WTC11 (cell line): ENCODE measurements around the gene TUNAR. TPM values are rescaled to one million over a fixed set of nuclear protein-coding genes. Genes with fewer than 3 reads are reported as not detected.

ENCODE experiments used
- ATAC-seq: fragments of 200-7000 bp; cut with Tn5 transposase; 2 replicates; pipeline ENCODE4 v1.10.0; 2021; ENCODE audit warnings: mild to moderate bottlenecking, moderate library complexity
- CTCF ChIA-PET: fragments of 300-600 bp; sonication (Branson Sonifier 250); formaldehyde crosslinking; loops from one replicate; lab custom pipeline; 2021; ENCODE audit warnings: antibody characterized with exemption; lab: Charles Lee
- POLR2A ChIA-PET: fragments of 350-600 bp; sonication (Branson Sonifier 250); formaldehyde crosslinking; loops from one replicate; lab custom pipeline; 2021; ENCODE audit warnings: antibody characterized with exemption; lab: Charles Lee
- DNase-seq: peaks from one replicate; pipeline ENCODE4 v3.0.0; 2021; ENCODE audit warnings: low spot score
- H3K27ac Mint-ChIP-seq: 2 replicates; pipeline ENCODE4 v1.8.0; 2021; ENCODE audit warnings: mixed read lengths
- H3K27me3 Mint-ChIP-seq: 2 replicates; pipeline ENCODE4 v1.8.0; 2021; ENCODE audit warnings: low read depth, mild to moderate bottlenecking, moderate library complexity, mixed read lengths
- H3K36me3 Mint-ChIP-seq: 2 replicates; pipeline ENCODE4 v1.8.0; 2021; ENCODE audit warnings: mixed read lengths
- H3K4me1 Mint-ChIP-seq: 2 replicates; pipeline ENCODE4 v1.8.0; 2022; ENCODE audit warnings: mixed read lengths
- H3K4me3 Mint-ChIP-seq: 2 replicates; pipeline ENCODE4 v1.8.0; 2021; ENCODE audit warnings: mild to moderate bottlenecking, moderate library complexity, mixed read lengths
- H3K9me3 Mint-ChIP-seq: 2 replicates; pipeline ENCODE4 v1.8.0; 2021; ENCODE audit warnings: mixed read lengths
- AR ChIP-seq: fragments of 250-450 bp; sonication (Bioruptor Pico); IDR thresholded peaks from 2 replicates; pipeline ENCODE4 v1.9.0; 2021; ENCODE audit warnings: mild to moderate bottlenecking
- ATF1 ChIP-seq: sonication (generic); formaldehyde crosslinking; IDR thresholded peaks from 2 replicates; pipeline ENCODE4 v1.8.1; 2023; ENCODE audit warnings: mild to moderate bottlenecking, moderate library complexity, missing genetic modification reagents
- CTCF ChIP-seq: fragments of 200-600 bp; IDR thresholded peaks from 2 replicates; pipeline ENCODE4 v1.8.0; 2022; ENCODE audit warnings: antibody characterized with exemption
- E2F4 ChIP-seq: sonication (generic); formaldehyde crosslinking; IDR thresholded peaks from 2 replicates; pipeline ENCODE4 v1.8.1; 2022; ENCODE audit warnings: low read depth, mild to moderate bottlenecking, moderate library complexity, missing genetic modification reagents, borderline replicate concordance
- ETV6 ChIP-seq: sonication (generic); formaldehyde crosslinking; IDR thresholded peaks from 2 replicates; pipeline ENCODE4 v1.8.1; 2022; ENCODE audit warnings: mild to moderate bottlenecking, missing genetic modification reagents
- FOXK1 ChIP-seq: sonication (generic); formaldehyde crosslinking; IDR thresholded peaks from 2 replicates; pipeline ENCODE4 v1.8.0; 2022; ENCODE audit warnings: mild to moderate bottlenecking, moderate library complexity, missing genetic modification reagents
- IRF1 ChIP-seq: sonication (generic); formaldehyde crosslinking; IDR thresholded peaks from 2 replicates; pipeline ENCODE4 v1.8.0; 2023; ENCODE audit warnings: missing genetic modification reagents
- KAT7 ChIP-seq: sonication (generic); formaldehyde crosslinking; IDR thresholded peaks from 2 replicates; pipeline ENCODE4 v1.8.1; 2023; ENCODE audit warnings: missing genetic modification reagents, mild to moderate bottlenecking, borderline replicate concordance
- MXD4 ChIP-seq: fragments of 250-450 bp; sonication (Bioruptor Pico); IDR thresholded peaks from 2 replicates; pipeline ENCODE4 v1.8.0; 2021; ENCODE audit warnings: mild to moderate bottlenecking, moderate library complexity, borderline replicate concordance
- NR2C2 ChIP-seq: sonication (generic); formaldehyde crosslinking; IDR thresholded peaks from 2 replicates; pipeline ENCODE4 v1.8.0; 2022; ENCODE audit warnings: mild to moderate bottlenecking, missing genetic modification reagents
- PRDM15 ChIP-seq: sonication (generic); formaldehyde crosslinking; IDR thresholded peaks from 2 replicates; pipeline ENCODE4 v1.8.0; 2022; ENCODE audit warnings: missing genetic modification reagents
- PRRX2 ChIP-seq: fragments of 250-450 bp; sonication (Bioruptor Pico); IDR thresholded peaks from 2 replicates; pipeline ENCODE4 v1.8.0; 2021; ENCODE audit warnings: mild to moderate bottlenecking
- RELA ChIP-seq: sonication (generic); formaldehyde crosslinking; IDR thresholded peaks from 2 replicates; pipeline ENCODE4 v1.8.1; 2022; ENCODE audit warnings: missing genetic modification reagents, mild to moderate bottlenecking, borderline replicate concordance
- ZBTB21 ChIP-seq: sonication (generic); formaldehyde crosslinking; IDR thresholded peaks from 2 replicates; pipeline ENCODE4 v1.8.1; 2023; ENCODE audit warnings: mild to moderate bottlenecking, missing genetic modification reagents, borderline replicate concordance
- ZBTB43 ChIP-seq: sonication (generic); formaldehyde crosslinking; IDR thresholded peaks from 2 replicates; pipeline ENCODE4 v1.8.1; 2023; ENCODE audit warnings: mild to moderate bottlenecking, missing genetic modification reagents
- ZNF121 ChIP-seq: sonication (generic); formaldehyde crosslinking; IDR thresholded peaks from 2 replicates; pipeline ENCODE4 v1.8.0; 2023; ENCODE audit warnings: missing genetic modification reagents
- ZNF416 ChIP-seq: fragments of 250-450 bp; sonication (Bioruptor Pico); IDR thresholded peaks from 2 replicates; pipeline ENCODE4 v1.9.0; 2021; ENCODE audit warnings: mild to moderate bottlenecking, inconsistent platforms
- ZNF532 ChIP-seq: fragments of 250-450 bp; sonication (Bioruptor Pico); IDR thresholded peaks from 2 replicates; pipeline ENCODE4 v1.9.0; 2021; ENCODE audit warnings: mild to moderate bottlenecking, borderline replicate concordance
- ZNF671 ChIP-seq: fragments of 250-450 bp; sonication (Bioruptor Pico); IDR thresholded peaks from 2 replicates; pipeline ENCODE4 v1.8.0; 2021; ENCODE audit warnings: mild to moderate bottlenecking
- total RNA-seq: library from RNA; stranded (reverse); gene quantifications from 3 replicates; pipeline ENCODE4 v1.2.3, GENCODE V29; 2021

Gene TUNAR
- total RNA-seq, 1 experiment from 2014 or later = 36.3 TPM

GRCh38 chr14:95915330-95915729, 38.7 kb downstream of the TUNAR start:
- ChIA-PET CTCF (interaction anchor here (0.6 to 1.6 kb wide), 13 partner anchors 8 to 231 kb away, joined by 3 to 10 read pairs (median 3); no protein-coding TSS in a partner anchor), POLR2A (interaction anchor here (0.5 to 1.1 kb wide), 3 partner anchors 12 to 1168 kb away, joined by 4 read pairs; no protein-coding TSS in a partner anchor)
- H3K27me3 Mint-ChIP-seq = no peaks in the 10 kb centered on the region
- no peak overlapping the region for H3K4me3 Mint-ChIP-seq
- TF ChIP-seq IRF1 (CRISPR knock-in tag) (no peak), ZNF532 (CRISPR knock-in tag) (no peak), ZNF671 (no peak), RELA (CRISPR knock-in tag) (no peak), ZNF121 (CRISPR knock-in tag) (no peak), ZBTB21 (CRISPR knock-in tag) (0 out of 2 replicates have a peak, but pooled peaks have one; percentile 7), MXD4 (CRISPR knock-in tag) (no peak), FOXK1 (CRISPR knock-in tag) (peak; percentile 73), ETV6 (CRISPR knock-in tag) (0 out of 2 replicates have a peak, but pooled peaks have one; percentile 21)
- no peaks in the 10 kb centered on the region for H3K9me3 Mint-ChIP-seq
- peak; percentile 95 for ATAC-seq
- peak overlapping the region; percentile 85 for H3K27ac Mint-ChIP-seq
- peaks cover 44% of the 10 kb centered on the region for H3K4me1 Mint-ChIP-seq
- H3K36me3 Mint-ChIP-seq = peaks cover 16% of the 10 kb centered on the region
- peak; percentile 53 for DNase-seq

GRCh38 chr14:95918466-95918865, 41.8 kb downstream of the TUNAR start:
- Mint-ChIP-seq H3K4me1 (peaks cover 47% of the 10 kb centered on the region), H3K9me3 (no peaks in the 10 kb centered on the region), H3K27ac (peak overlapping the region; percentile 85), H3K27me3 (no peaks in the 10 kb centered on the region), H3K4me3 (no peak overlapping the region), H3K36me3 (peaks cover 28% of the 10 kb centered on the region)
- POLR2A ChIA-PET = no interaction called here
- CTCF ChIA-PET = interaction anchor here (0.7 kb wide), 1 partner anchor 145 kb away, joined by 3 read pairs; no protein-coding TSS in a partner anchor
- TF ChIP-seq FOXK1 (CRISPR knock-in tag) (no peak), NR2C2 (CRISPR knock-in tag) (no peak), ZBTB21 (CRISPR knock-in tag) (no peak), AR (no peak), ATF1 (no peak), ZNF416 (no peak), E2F4 (CRISPR knock-in tag) (no peak), PRDM15 (CRISPR knock-in tag) (no peak), PRRX2 (CRISPR knock-in tag) (no peak), ETV6 (CRISPR knock-in tag) (no peak), KAT7 (no peak), CTCF (no peak), ZBTB43 (CRISPR knock-in tag) (no peak)
- ATAC-seq (no peak), DNase-seq (no peak)
